Thyroid gland (tissue), 4 donors: ENCODE measurements around the gene JPH2. TPM values are rescaled to one million over a fixed set of nuclear protein-coding genes. Genes with fewer than 3 reads are reported as not detected.

Experiments
- DNase-seq, 2 donors: peaks; one replicate each; pipeline ENCODE4 v3.0.0-alpha.2; 2019
- H3K27ac ChIP-seq, 3 donors: fragments of 200-600 bp; sonication (generic); 1 replicate in 2 of 3; 2 replicates in 1 of 3; pipeline ENCODE4 v1.5.1; 2016 to 2019; ENCODE audit warnings: mild to moderate bottlenecking in 1 of 3, moderate library complexity in 1 of 3
- H3K27me3 ChIP-seq: fragments of 200-600 bp; sonication (generic); one replicate; pipeline ENCODE4 v1.5.1; 2019
- H3K36me3 ChIP-seq, 2 donors: fragments of 200-600 bp; sonication (generic); one replicate each; pipeline ENCODE4 v1.5.1; 2016 to 2019
- H3K4me1 ChIP-seq, 2 donors: fragments of 200-600 bp; sonication (generic); one replicate each; pipeline ENCODE4 v1.5.1; 2017 to 2019
- H3K4me3 ChIP-seq, 3 donors: fragments of 200-600 bp; sonication (generic); replicated peaks in 1 of 3; 1 replicate in 2 of 3; 2 replicates in 1 of 3; pipeline ENCODE4 v1.5.1; 2016; ENCODE audit warnings: mild to moderate bottlenecking in 1 of 3
- H3K9me3 ChIP-seq: fragments of 200-600 bp; sonication (generic); one replicate; pipeline ENCODE4 v1.5.1; 2017
- CTCF ChIP-seq, 6 experiments: fragments of 200-600 bp in 3 of 6; fragments of 450-650 bp in 3 of 6; sonication (generic) in 3 of 6; IDR thresholded peaks; one replicate each; pipeline ENCODE4 v1.5.1; 2016 to 2019; ENCODE audit warnings: antibody characterized with exemption in 6 of 6, mild to moderate bottlenecking in 2 of 6, inconsistent platforms in 1 of 6, moderate library complexity in 1 of 6
- POLR2A ChIP-seq, 2 donors: fragments of 450-650 bp; IDR thresholded peaks; one replicate each; pipeline ENCODE4 v1.6.1; 2017; ENCODE audit warnings: antibody characterized with exemption in 2 of 2, mild to moderate bottlenecking in 2 of 2, moderate library complexity in 1 of 2
- WGBS, 2 donors: methylation state at CpG; one replicate each; pipeline ENCODE4 v1.1.5; 2017; 5-methylcytosine and 5-hydroxymethylcytosine counted together
- intact Hi-C: fragments of 100-400 bp; cut with DNase I; formaldehyde crosslinking; loops from one replicate; pipeline ENCODE4 v1.15.1; 2023
- total RNA-seq, 4 donors: library from RNA; depleted of rRNA; stranded (reverse); fragments of >200 nt; gene quantifications; one replicate each; pipeline ENCODE4 v1.2.3, GENCODE V29; 2016

Gene JPH2
- total RNA-seq, 4 donors from 2014 or later = 0.67 to 2.3 (median 1.8) TPM

GRCh38 chr20:44104798-44105517, 82.0 kb downstream of the JPH2 start:
- intact Hi-C loops = no loop called here
- Histone ChIP-seq H3K4me3 (no peak overlapping the region), H3K27ac (no peak overlapping the region), H3K9me3 (no peaks in the 10 kb centered on the region), H3K27me3 (no peaks in the 10 kb centered on the region), H3K36me3 (no peaks in the 10 kb centered on the region), H3K4me1 (no peaks in the 10 kb centered on the region)
- peak; percentile 40 to 65 for DNase-seq
- no peak for TF ChIP-seq POLR2A (IDR thresholded peaks at IDR 0.05)
- no peak for TF ChIP-seq CTCF (IDR thresholded peaks at IDR 0.05)
- 44 to 45% methylated on average over 7 of the region's 7 CpGs for WGBS, 2 donors

GRCh38 chr20:44102582-44102981, 84.4 kb downstream of the JPH2 start:
- intact Hi-C loops = no loop called here
- TF ChIP-seq POLR2A (IDR thresholded peaks at IDR 0.05) = no peak
- no peak for TF ChIP-seq CTCF (IDR thresholded peaks at IDR 0.05)
- Histone ChIP-seq H3K36me3 (no peaks in the 10 kb centered on the region), H3K9me3 (no peaks in the 10 kb centered on the region), H3K27me3 (no peaks in the 10 kb centered on the region), H3K27ac (no peak overlapping the region), H3K4me1 (no peaks in the 10 kb centered on the region), H3K4me3 (no peak overlapping the region)
- 95 to 98% methylated on average over 1 of the region's 1 CpG for WGBS, 2 donors
- DNase-seq = no peak

GRCh38 chr20:44099832-44100231, 87.2 kb downstream of the JPH2 start:
- H3K36me3 ChIP-seq = no peaks in the 10 kb centered on the region
- intact Hi-C loops = no loop called here
- DNase-seq = no peak
- WGBS, 2 donors = 83 to 88% methylated on average over 7 of the region's 7 CpGs
- no peak overlapping the region for H3K27ac ChIP-seq
- TF ChIP-seq POLR2A (IDR thresholded peaks at IDR 0.05) (no peak), CTCF (IDR thresholded peaks at IDR 0.05) (no peak)
- H3K27me3 ChIP-seq = no peaks in the 10 kb centered on the region
- H3K9me3 ChIP-seq = no peaks in the 10 kb centered on the region
- no peaks in the 10 kb centered on the region for H3K4me1 ChIP-seq
- no peak overlapping the region for H3K4me3 ChIP-seq

- Histone ChIP-seq H3K4me1 (no peaks in the 10 kb centered on the region), H3K36me3 (no peaks in the 10 kb centered on the region), H3K27ac (no peak overlapping the region), H3K9me3 (no peaks in the 10 kb centered on the region), H3K27me3 (no peaks in the 10 kb centered on the region), H3K4me3 (no peak overlapping the region)
- TF ChIP-seq POLR2A (IDR thresholded peaks at IDR 0.05) = no peak
- no peak for TF ChIP-seq CTCF (IDR thresholded peaks at IDR 0.05)
- 94 to 96% methylated on average over 5 of the region's 5 CpGs for WGBS, 2 donors
- DNase-seq = no peak
- intact Hi-C loops = no loop called here
Measured at GRCh38 chr20:44098657-44099056, 88.3 kb downstream of the JPH2 start.

- no peak overlapping the region for H3K27ac ChIP-seq
- intact Hi-C loops = no loop called here
- 64 to 77% methylated on average over 6 of the region's 6 CpGs for WGBS, 2 donors
Measured at GRCh38 chr20:44098256-44098630, 88.7 kb downstream of the JPH2 start.

More at GRCh38 chr20:44098256-44098630, 88.7 kb downstream of the JPH2 start:
- DNase-seq = no peak
- Histone ChIP-seq H3K4me1 (no peaks in the 10 kb centered on the region), H3K36me3 (no peaks in the 10 kb centered on the region), H3K27me3 (no peaks in the 10 kb centered on the region), H3K4me3 (no peak overlapping the region), H3K9me3 (no peaks in the 10 kb centered on the region)
- TF ChIP-seq CTCF (IDR thresholded peaks at IDR 0.05) (no peak), POLR2A (IDR thresholded peaks at IDR 0.05) (no peak)
